ENCODE results near the gene RETREG2.

Gene RETREG2

GRCh38 chr2:219177552-219178376, at the start of gene RETREG2:
TSS of gene RETREG2 (plus strand) at chr2:219178275. CDS start at chr2:219178353, 78 bp downstream.
- peak in 57 of 58 donors; percentile 45 to 91 (median 82) for DNase-seq

- DNase-seq, result no peak
Observed at GRCh38 chr2:219128396-219128795, 49.7 kb upstream of the RETREG2 start.

- no peak for DNase-seq
Observed at GRCh38 chr2:219129589-219129988, 48.5 kb upstream of the RETREG2 start.

GRCh38 chr2:219131327-219131726, 46.7 kb upstream of the RETREG2 start:
- DNase-seq, result no peak

GRCh38 chr2:219131744-219132143, 46.3 kb upstream of the RETREG2 start:
- no peak for DNase-seq

DNA sequence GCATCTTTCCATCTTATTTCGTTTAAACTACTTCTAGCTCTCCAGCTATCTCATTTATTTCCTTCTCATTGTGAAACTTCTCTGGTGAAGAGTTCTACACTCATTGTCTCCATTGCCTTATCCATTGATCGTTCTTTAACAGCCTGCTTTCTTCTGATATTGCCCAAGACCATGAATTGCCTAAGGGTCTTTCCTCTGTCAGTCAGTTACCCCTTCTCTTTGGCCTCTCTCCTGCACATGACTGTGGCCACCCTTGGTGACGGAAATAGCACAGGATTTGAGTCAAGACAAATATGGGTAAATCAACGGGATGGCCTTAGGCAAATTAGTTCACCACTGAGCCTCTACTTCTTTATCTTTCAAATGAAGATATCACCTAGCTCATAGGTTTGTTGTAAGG, 44.1 kb upstream of the RETREG2 start:
- no peak for DNase-seq

GRCh38 chr2:219140722-219141121, 37.4 kb upstream of the RETREG2 start:
- DNase-seq, result no peak

DNA sequence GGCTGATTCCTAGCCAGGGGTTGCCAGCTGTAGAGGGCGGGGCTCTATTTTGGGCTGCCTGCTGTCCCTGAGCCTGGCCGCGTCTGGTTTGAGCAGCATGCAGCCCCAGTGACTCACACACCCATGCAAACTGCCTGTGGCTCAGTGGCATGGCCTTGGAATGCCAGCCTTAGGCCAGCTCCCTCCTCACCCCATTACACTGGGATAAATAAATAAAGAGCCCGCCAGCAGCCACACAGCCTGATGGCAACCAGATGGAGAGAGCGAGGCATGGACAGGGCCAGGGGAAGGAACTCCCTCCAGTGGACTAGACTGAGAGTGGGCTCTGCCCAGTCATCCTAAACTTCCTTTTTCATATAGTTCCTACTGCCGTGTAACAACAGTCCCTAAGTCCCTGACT, 35.7 kb upstream of the RETREG2 start:
- DNase-seq, result no peak

DNA sequence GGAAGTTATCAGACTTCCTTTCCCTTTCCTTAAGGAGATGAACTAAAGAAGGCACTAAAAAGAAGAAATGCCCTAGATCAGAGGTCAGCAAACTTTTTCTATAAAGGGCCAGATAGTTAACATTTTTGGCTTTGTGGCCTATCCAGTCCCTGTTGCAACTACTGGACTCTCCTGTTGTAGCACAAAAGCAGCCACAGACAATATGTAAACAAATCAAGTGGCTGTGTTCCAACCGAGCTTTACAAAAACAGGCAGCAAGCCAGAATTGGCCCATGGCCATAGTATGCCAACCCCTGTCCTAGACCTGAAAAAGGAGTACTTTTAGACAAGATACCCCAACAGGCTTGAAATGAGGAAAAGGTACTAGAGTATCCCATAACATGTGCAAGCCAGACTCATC, 28.4 kb upstream of the RETREG2 start:
- no peak for DNase-seq

- DNase-seq, result peak in 7 of 58 donors; percentile 3 to 58 (median 25)
Observed at GRCh38 chr2:219155054-219155644, 22.9 kb upstream of the RETREG2 start.

DNA sequence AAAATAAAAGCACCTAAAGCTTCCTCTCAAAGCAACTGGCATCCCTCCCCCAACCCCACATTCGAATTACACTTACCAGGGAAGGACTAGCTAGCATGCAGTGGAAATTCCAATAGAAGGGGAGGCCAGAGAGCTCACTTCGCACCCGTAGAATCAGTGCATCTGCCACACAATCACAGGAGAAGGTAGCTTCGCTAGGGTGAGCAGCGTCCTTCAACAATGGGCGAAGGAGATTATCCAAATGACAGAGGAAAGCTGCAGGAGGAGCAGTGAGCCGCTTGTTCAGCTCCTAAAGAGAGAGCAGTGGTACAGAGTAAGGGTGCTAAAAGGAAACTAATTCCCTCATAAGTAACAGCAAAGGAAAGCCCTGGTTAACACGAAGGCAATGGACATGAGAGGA, 20.7 kb upstream of the RETREG2 start:
- no peak for DNase-seq

DNA sequence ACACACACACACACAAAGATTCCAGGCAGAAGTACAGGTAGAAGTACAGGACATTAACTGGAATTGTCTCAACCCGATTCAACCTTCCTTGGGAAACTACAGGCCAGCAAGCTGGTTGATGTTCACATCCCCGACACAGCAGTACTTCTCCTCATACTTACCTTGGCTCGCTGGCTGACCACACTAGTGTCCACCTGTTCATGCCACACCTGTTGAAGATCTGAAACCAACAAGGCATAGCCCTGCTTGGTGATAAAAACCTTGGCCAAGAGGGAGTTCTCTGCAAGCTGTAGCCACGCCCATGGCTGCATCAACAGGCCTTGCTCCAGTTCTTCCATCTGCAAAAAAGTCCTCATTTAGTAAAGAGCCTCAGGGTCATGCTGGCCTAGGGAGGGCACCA, 20.1 kb upstream of the RETREG2 start:
- DNase-seq, result no peak

DNA sequence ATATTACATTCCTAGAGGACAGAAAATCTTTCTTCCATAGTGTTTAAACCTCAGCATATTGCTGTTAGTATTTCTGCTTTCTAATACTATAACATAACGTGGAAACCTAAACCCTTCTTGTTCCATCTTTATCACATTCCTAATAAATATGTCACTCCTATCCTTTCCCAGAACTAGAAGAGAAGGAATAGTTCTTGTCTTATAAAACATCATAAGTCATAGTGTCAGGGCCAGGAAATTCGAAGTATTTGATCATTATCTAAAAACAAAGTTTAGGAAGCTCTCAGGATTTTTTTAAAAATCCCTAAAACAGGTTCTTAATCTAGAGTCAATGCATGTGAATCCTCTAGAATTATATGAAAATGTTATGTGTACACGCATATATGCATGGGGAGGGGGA, 19.5 kb upstream of the RETREG2 start:
- DNase-seq, result no peak

DNA sequence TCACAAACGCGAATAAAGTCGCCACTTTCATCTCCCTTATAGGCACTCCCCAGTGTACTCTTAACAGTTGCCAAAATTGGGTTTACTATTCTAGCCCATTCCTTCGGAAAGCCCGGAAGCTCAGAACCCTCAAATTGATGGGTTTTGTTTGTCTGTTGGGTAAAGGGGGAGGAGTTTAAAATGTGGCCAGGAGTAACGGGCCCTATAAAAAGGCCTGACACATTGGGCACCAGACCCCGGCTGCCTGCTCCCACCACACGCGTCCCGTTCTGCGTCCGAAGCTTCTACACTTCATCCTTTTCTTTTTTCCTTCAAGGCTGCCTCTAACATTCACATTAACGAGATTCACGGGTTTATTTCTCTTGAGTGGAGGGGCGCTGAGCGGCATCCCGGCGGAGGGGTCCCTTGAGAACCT, 18.3 kb upstream of the RETREG2 start:
- no peak for DNase-seq

GRCh38 chr2:219160186-219161017, 17.7 kb upstream of the RETREG2 start, which contains the start of gene NHEJ1:
TSS of gene NHEJ1 (minus strand) at chr2:219160815. CDS start at chr2:219158362, 2,453 bp downstream.
- peak; percentile 31 to 99 (median 92) for DNase-seq

- no peak for DNase-seq
Observed at GRCh38 chr2:219161097-219161496, 17.0 kb upstream of the RETREG2 start.

DNA sequence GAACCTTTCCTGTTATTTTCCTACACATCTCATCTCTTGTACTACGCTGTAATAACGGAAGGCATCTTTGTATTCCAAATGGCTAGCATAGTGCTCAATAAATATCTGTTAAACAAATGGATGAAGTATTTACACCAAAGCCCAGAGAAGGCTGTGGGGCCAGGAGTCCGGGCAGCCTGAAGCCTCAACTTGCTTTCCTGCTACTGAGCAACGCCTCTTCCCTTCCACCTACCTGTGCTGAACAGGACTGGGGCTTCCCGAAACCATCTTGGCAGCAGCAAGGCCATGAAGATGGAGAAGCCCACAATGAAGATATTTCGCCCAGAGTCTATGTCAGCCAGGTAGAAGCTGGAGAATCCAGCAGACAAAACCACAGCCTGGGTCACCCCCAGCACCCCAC, 14.9 kb upstream of the RETREG2 start:
- DNase-seq, result no peak

DNA sequence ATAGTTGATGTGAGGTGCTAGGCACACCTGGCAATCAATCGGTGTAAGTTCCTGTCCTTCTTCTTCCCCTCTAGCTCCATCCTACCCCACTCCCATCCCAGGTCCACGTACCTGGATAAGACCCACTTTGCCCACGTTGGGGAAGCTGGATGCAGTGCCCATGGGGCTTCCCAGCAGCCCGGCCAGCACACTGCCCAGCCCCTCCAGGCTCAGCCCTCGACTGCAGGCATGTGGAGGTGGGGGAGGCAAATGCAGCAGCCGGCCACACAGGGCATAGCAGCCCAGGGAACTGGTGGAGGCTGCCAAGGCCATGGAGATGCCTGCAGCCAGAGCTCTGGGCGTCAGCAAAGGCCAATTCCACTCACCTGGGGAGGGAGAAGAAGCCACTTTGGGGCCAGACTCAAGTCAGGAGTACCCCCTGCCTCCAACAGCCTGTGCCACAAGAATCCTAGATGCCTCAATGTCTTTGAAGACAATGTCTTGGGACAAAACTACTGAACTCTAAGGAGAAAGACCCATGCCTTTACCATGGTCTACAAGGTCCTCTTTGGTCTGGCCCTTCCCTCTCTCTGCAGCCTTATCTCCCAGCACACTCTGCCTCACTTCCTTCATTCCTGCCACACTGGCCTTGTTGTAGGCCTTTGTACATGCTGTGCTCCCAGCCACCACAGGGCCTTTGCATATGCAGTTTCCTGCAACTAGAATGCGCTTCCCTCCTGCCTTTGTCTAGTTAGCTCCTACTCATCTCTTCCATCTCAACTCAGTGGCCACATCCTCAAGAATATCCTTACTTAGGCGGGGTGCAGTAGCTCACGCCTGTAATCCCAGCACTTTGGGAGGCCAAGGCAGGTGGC, 12.8 kb upstream of the RETREG2 start:
- DNase-seq, result no peak

DNA sequence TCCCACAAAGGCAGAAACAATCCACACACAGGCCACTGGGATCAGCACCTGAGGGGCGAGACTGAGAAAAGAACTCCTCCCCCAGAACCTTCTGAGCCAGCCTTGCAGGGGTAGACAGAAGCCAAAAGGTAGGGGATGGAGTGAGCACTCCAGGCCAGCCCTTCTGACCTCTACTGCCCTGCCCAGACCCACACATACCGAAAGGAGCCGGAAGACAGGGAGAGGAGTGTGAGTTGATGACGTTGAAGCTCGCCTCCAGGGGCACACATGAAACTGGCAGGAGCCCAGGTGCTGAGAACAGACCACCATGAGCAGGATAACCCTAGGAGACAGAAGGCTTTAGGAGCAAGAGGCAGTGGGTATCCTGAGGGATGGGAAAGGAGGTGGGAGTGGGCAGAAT, 10.1 kb upstream of the RETREG2 start:
- no peak for DNase-seq

DNA sequence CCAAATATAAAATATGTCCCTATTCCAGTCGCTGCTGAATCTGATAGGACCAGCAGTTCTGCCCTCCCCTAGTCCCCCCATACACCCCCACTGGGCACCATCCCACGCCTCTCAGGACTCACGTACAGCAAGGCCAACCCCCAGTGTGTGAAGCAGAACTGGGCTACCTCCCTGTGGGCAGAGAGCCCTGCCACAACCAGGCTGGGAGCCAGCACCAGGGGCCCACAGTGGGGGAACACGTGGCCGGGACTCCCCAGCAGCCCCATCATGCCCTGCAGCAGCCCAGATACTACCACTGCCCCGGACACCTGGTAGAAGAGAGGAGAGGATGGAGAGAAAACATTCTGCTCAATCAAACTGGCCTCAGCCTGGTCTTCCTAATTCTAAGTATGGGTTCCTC, 9.5 kb upstream of the RETREG2 start:
- peak in 4 of 58 donors; percentile 10 to 15 (median 14) for DNase-seq

- DNase-seq, result no peak
Observed at GRCh38 chr2:219168932-219169331, 9.1 kb upstream of the RETREG2 start.
